ENCODE results near the gene BTBD17. TPM values are rescaled to one million over a fixed set of nuclear protein-coding genes. Genes with fewer than 3 reads are reported as not detected.

BTBD17 gene
- total and polyA plus RNA-seq, 5 donors from 2014 or later, result 0.09 TPM; not detected in 4

GRCh38 chr17:74360899-74361229 lies 804 bp downstream of the BTBD17 start:
- Mint-ChIP-seq H3K4me1 (peaks cover 0 to 9% (median 4%) of the 10 kb centered on the region in 4 donors), H3K9me3 (peaks cover 0 to 1% (median 0%) of the 10 kb centered on the region in 7 donors), H3K27ac (no peak overlapping the region), H3K27me3 (peaks cover 36% of the 10 kb centered on the region), H3K36me3 (no peaks in the 10 kb centered on the region), H3K4me3 (peak overlapping the region in 1 of 4 donors; percentile 31)
- Histone ChIP-seq H3K27me3 (ENCODE audit: control insufficient read depth, insufficient read depth, low read length) (peaks cover 14% of the 10 kb centered on the region), H3K4me3 (ENCODE audit: low read depth, low read length) (no peak overlapping the region), H3K4me1 (ENCODE audit: control insufficient read depth, insufficient read depth, low read length, poor library complexity, severe bottlenecking) (peaks cover 7% of the 10 kb centered on the region), H3K9me3 (ENCODE audit: control insufficient read depth in 2 of 2, low read length in 2 of 2) (no peaks in the 10 kb centered on the region), H3K27ac (ENCODE audit: insufficient read depth, low read length, poor library complexity, severe bottlenecking) (no peak overlapping the region), H3K36me3 (ENCODE audit: control insufficient read depth, insufficient read depth, low read length) (no peaks in the 10 kb centered on the region)
- no peak for ATAC-seq (ENCODE audit: low read depth in 2 of 2)
- no peak for DNase-seq

- DNase-seq, result no peak
- H3K9me3 ChIP-seq (ENCODE audit: control insufficient read depth in 2 of 2, low read length in 2 of 2), result no peaks in the 10 kb centered on the region
- Mint-ChIP-seq H3K36me3 (no peaks in the 10 kb centered on the region), H3K27ac (no peak overlapping the region), H3K27me3 (peaks cover 37% of the 10 kb centered on the region), H3K9me3 (peaks cover 0 to 1% (median 0%) of the 10 kb centered on the region in 7 donors), H3K4me1 (peaks cover 0 to 9% (median 4%) of the 10 kb centered on the region in 4 donors), H3K4me3 (no peak overlapping the region)
- H3K36me3 ChIP-seq (ENCODE audit: control insufficient read depth, insufficient read depth, low read length), result no peaks in the 10 kb centered on the region
- peaks cover 15% of the 10 kb centered on the region for H3K27me3 ChIP-seq (ENCODE audit: control insufficient read depth, insufficient read depth, low read length)
- H3K27ac ChIP-seq (ENCODE audit: insufficient read depth, low read length, poor library complexity, severe bottlenecking), result no peak overlapping the region
- ATAC-seq (ENCODE audit: low read depth in 2 of 2), result no peak
- no peak overlapping the region for H3K4me3 ChIP-seq (ENCODE audit: low read depth, low read length)
- H3K4me1 ChIP-seq (ENCODE audit: control insufficient read depth, insufficient read depth, low read length, poor library complexity, severe bottlenecking), result peaks cover 7% of the 10 kb centered on the region
These were observed 1.8 kb downstream of the BTBD17 start for GRCh38 chr17:74359916-74360315.

- H3K36me3 Mint-ChIP-seq, result no peaks in the 10 kb centered on the region
- Histone ChIP-seq H3K27me3 (ENCODE audit: control insufficient read depth, insufficient read depth, low read length) (peaks cover 17% of the 10 kb centered on the region), H3K9me3 (ENCODE audit: control insufficient read depth in 2 of 2, low read length in 2 of 2) (no peaks in the 10 kb centered on the region), H3K27ac (ENCODE audit: insufficient read depth, low read length, poor library complexity, severe bottlenecking) (no peak overlapping the region), H3K4me3 (ENCODE audit: low read depth, low read length) (no peak overlapping the region), H3K4me1 (ENCODE audit: control insufficient read depth, insufficient read depth, low read length, poor library complexity, severe bottlenecking) (peaks cover 7% of the 10 kb centered on the region), H3K36me3 (ENCODE audit: control insufficient read depth, insufficient read depth, low read length) (no peaks in the 10 kb centered on the region)
- ATAC-seq (ENCODE audit: low read depth in 2 of 2) (no peak), DNase-seq (no peak)
- H3K27me3 Mint-ChIP-seq, result peaks cover 49% of the 10 kb centered on the region
- H3K27ac Mint-ChIP-seq, result no peak overlapping the region
- peaks cover 0 to 17% (median 8%) of the 10 kb centered on the region in 4 donors for H3K4me1 Mint-ChIP-seq
- peaks cover 0 to 1% (median 0%) of the 10 kb centered on the region in 7 donors for H3K9me3 Mint-ChIP-seq
- H3K4me3 Mint-ChIP-seq, result peak overlapping the region in 2 of 4 donors; percentile 14 to 51
These were observed 3.0 kb downstream of the BTBD17 start for GRCh38 chr17:74358697-74359096.

GRCh38 chr17:74357466-74357809 lies 4.2 kb downstream of the BTBD17 start:
- H3K4me3 Mint-ChIP-seq, result peak overlapping the region in 1 of 4 donors; percentile 61
- H3K27me3 Mint-ChIP-seq, result peaks cover 62% of the 10 kb centered on the region
- DNase-seq (no peak), ATAC-seq (ENCODE audit: low read depth in 2 of 2) (no peak)
- peaks cover 0 to 19% (median 8%) of the 10 kb centered on the region in 4 donors for H3K4me1 Mint-ChIP-seq
- Histone ChIP-seq H3K9me3 (ENCODE audit: control insufficient read depth in 2 of 2, low read length in 2 of 2) (no peaks in the 10 kb centered on the region), H3K36me3 (ENCODE audit: control insufficient read depth, insufficient read depth, low read length) (no peaks in the 10 kb centered on the region), H3K4me3 (ENCODE audit: low read depth, low read length) (no peak overlapping the region), H3K27ac (ENCODE audit: insufficient read depth, low read length, poor library complexity, severe bottlenecking) (no peak overlapping the region), H3K27me3 (ENCODE audit: control insufficient read depth, insufficient read depth, low read length) (peaks cover 17% of the 10 kb centered on the region), H3K4me1 (ENCODE audit: control insufficient read depth, insufficient read depth, low read length, poor library complexity, severe bottlenecking) (peaks cover 7% of the 10 kb centered on the region)
- H3K27ac Mint-ChIP-seq, result no peak overlapping the region
- peaks cover 0 to 1% (median 0%) of the 10 kb centered on the region in 7 donors for H3K9me3 Mint-ChIP-seq
- H3K36me3 Mint-ChIP-seq, result no peaks in the 10 kb centered on the region

GRCh38 chr17:74356646-74357465 lies 4.8 kb downstream of the BTBD17 start:
- Mint-ChIP-seq H3K4me1 (peaks cover 0 to 17% (median 8%) of the 10 kb centered on the region in 4 donors), H3K4me3 (peak overlapping the region in 1 of 4 donors; percentile 39), H3K27ac (no peak overlapping the region), H3K36me3 (no peaks in the 10 kb centered on the region), H3K9me3 (peaks cover 0 to 1% (median 0%) of the 10 kb centered on the region in 7 donors), H3K27me3 (peaks cover 63% of the 10 kb centered on the region)
- no peaks in the 10 kb centered on the region for H3K9me3 ChIP-seq (ENCODE audit: control insufficient read depth in 2 of 2, low read length in 2 of 2)
- ATAC-seq (ENCODE audit: low read depth in 2 of 2) (peak; percentile 25 to 36), DNase-seq (peak in 1 of 3 donors; percentile 43)
- peaks cover 17% of the 10 kb centered on the region for H3K27me3 ChIP-seq (ENCODE audit: control insufficient read depth, insufficient read depth, low read length)
- H3K27ac ChIP-seq (ENCODE audit: insufficient read depth, low read length, poor library complexity, severe bottlenecking), result no peak overlapping the region
- H3K36me3 ChIP-seq (ENCODE audit: control insufficient read depth, insufficient read depth, low read length), result no peaks in the 10 kb centered on the region
- no peak overlapping the region for H3K4me3 ChIP-seq (ENCODE audit: low read depth, low read length)
- peaks cover 7% of the 10 kb centered on the region for H3K4me1 ChIP-seq (ENCODE audit: control insufficient read depth, insufficient read depth, low read length, poor library complexity, severe bottlenecking)

- H3K4me1 Mint-ChIP-seq, result peaks cover 0 to 16% (median 8%) of the 10 kb centered on the region in 4 donors
- Histone ChIP-seq H3K4me1 (ENCODE audit: control insufficient read depth, insufficient read depth, low read length, poor library complexity, severe bottlenecking) (peaks cover 7% of the 10 kb centered on the region), H3K27ac (ENCODE audit: insufficient read depth, low read length, poor library complexity, severe bottlenecking) (no peak overlapping the region), H3K27me3 (ENCODE audit: control insufficient read depth, insufficient read depth, low read length) (peaks cover 17% of the 10 kb centered on the region), H3K4me3 (ENCODE audit: low read depth, low read length) (no peak overlapping the region), H3K9me3 (ENCODE audit: control insufficient read depth in 2 of 2, low read length in 2 of 2) (no peaks in the 10 kb centered on the region), H3K36me3 (ENCODE audit: control insufficient read depth, insufficient read depth, low read length) (no peaks in the 10 kb centered on the region)
- DNase-seq, result no peak
- no peak overlapping the region for H3K27ac Mint-ChIP-seq
- no peak for ATAC-seq (ENCODE audit: low read depth in 2 of 2)
- H3K9me3 Mint-ChIP-seq, result peaks cover 0 to 1% (median 0%) of the 10 kb centered on the region in 7 donors
- peak overlapping the region in 1 of 4 donors; percentile 21 for H3K4me3 Mint-ChIP-seq
- no peaks in the 10 kb centered on the region for H3K36me3 Mint-ChIP-seq
- H3K27me3 Mint-ChIP-seq, result peaks cover 65% of the 10 kb centered on the region
These were observed 6.6 kb downstream of the BTBD17 start for GRCh38 chr17:74355065-74355464.

- Histone ChIP-seq H3K36me3 (ENCODE audit: control insufficient read depth, insufficient read depth, low read length) (no peaks in the 10 kb centered on the region), H3K27ac (ENCODE audit: insufficient read depth, low read length, poor library complexity, severe bottlenecking) (no peak overlapping the region), H3K4me1 (ENCODE audit: control insufficient read depth, insufficient read depth, low read length, poor library complexity, severe bottlenecking) (peaks cover 7% of the 10 kb centered on the region), H3K4me3 (ENCODE audit: low read depth, low read length) (no peak overlapping the region), H3K27me3 (ENCODE audit: control insufficient read depth, insufficient read depth, low read length) (peaks cover 17% of the 10 kb centered on the region), H3K9me3 (ENCODE audit: control insufficient read depth in 2 of 2, low read length in 2 of 2) (no peaks in the 10 kb centered on the region)
- peaks cover 65% of the 10 kb centered on the region for H3K27me3 Mint-ChIP-seq
- DNase-seq, result no peak
- no peak for ATAC-seq (ENCODE audit: low read depth in 2 of 2)
- no peak overlapping the region for H3K27ac Mint-ChIP-seq
- H3K36me3 Mint-ChIP-seq, result no peaks in the 10 kb centered on the region
- H3K4me1 Mint-ChIP-seq, result peaks cover 0 to 16% (median 8%) of the 10 kb centered on the region in 4 donors
- H3K4me3 Mint-ChIP-seq, result no peak overlapping the region
- H3K9me3 Mint-ChIP-seq, result peaks cover 0 to 1% (median 0%) of the 10 kb centered on the region in 7 donors
These were observed 7.1 kb downstream of the BTBD17 start for GRCh38 chr17:74354561-74354960.
